ENCODE data around the gene MLF2. TPM values are rescaled to one million over a fixed set of nuclear protein-coding genes. Genes with fewer than 3 reads are reported as not detected.

The MLF2 gene
- total and polyA plus RNA-seq, 2 of the 13 experiments (the other 11 are each of a cell fraction or from before 2014, with no cell fraction given): 88.1 to 167 TPM

GRCh38 chr12:6723607-6724408 lies 29.1 kb downstream of the MLF2 start, which contains the start of gene COPS7A (continued):
- TF ChIP-seq, protein P1, sequence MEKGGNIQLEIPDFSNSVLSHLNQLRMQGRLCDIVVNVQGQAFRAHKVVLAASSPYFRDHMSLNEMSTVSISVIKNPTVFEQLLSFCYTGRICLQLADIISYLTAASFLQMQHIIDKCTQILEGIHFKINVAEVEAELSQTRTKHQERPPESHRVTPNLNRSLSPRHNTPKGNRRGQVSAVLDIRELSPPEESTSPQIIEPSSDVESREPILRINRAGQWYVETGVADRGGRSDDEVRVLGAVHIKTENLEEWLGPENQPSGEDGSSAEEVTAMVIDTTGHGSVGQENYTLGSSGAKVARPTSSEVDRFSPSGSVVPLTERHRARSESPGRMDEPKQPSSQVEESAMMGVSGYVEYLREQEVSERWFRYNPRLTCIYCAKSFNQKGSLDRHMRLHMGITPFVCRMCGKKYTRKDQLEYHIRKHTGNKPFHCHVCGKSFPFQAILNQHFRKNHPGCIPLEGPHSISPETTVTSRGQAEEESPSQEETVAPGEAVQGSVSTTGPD (CRISPR knock-in tag; IDR thresholded peaks at IDR 0.05): peak; percentile 55; the same call in 1 of the 2 replicates
- no peak for TF ChIP-seq ZNF577 (CRISPR knock-in tag; IDR thresholded peaks at IDR 0.05; ENCODE audit: borderline replicate concordance, low read depth)
- TF ChIP-seq, protein P2, sequence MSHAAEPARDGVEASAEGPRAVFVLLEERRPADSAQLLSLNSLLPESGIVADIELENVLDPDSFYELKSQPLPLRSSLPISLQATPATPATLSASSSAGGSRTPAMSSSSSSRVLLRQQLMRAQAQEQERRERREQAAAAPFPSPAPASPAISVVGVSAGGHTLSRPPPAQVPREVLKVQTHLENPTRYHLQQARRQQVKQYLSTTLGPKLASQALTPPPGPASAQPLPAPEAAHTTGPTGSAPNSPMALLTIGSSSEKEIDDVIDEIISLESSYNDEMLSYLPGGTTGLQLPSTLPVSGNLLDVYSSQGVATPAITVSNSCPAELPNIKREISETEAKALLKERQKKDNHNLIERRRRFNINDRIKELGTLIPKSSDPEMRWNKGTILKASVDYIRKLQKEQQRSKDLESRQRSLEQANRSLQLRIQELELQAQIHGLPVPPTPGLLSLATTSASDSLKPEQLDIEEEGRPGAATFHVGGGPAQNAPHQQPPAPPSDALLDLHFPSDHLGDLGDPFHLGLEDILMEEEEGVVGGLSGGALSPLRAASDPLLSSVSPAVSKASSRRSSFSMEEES (CRISPR knock-in tag; IDR thresholded peaks at IDR 0.05): peak; percentile 94
- peak; percentile 95 for TF ChIP-seq TFDP2 (CRISPR knock-in tag; IDR thresholded peaks at IDR 0.05)
- peak; percentile 95; the same call in 1 of the 2 replicates for TF ChIP-seq ZNF615 (CRISPR knock-in tag; IDR thresholded peaks at IDR 0.05; ENCODE audit: borderline replicate concordance)
- TF ChIP-seq ZNF552 (CRISPR knock-in tag; IDR thresholded peaks at IDR 0.05; ENCODE audit: borderline replicate concordance): peak; percentile 93; the same call in 1 of the 2 replicates
- TF ChIP-seq ZNF44 (CRISPR knock-in tag; IDR thresholded peaks at IDR 0.05): peak; percentile 76; the same call in 1 of the 2 replicates
- TF ChIP-seq ZIK1 (CRISPR knock-in tag; IDR thresholded peaks at IDR 0.05; ENCODE audit: borderline replicate concordance, low read depth): peak; percentile 71; the same call in 1 of the 2 replicates
- peak; percentile 89 for TF ChIP-seq ZNF274 (CRISPR knock-in tag; IDR thresholded peaks at IDR 0.05)
- no peak for TF ChIP-seq SRSF1 (optimal IDR thresholded peaks at IDR 0.05; ENCODE audit: low read depth, low read length)
- no peak for TF ChIP-seq ZNF780A (CRISPR knock-in tag; IDR thresholded peaks at IDR 0.05)
- peak; percentile 99 for TF ChIP-seq ZNF574 (CRISPR knock-in tag; IDR thresholded peaks at IDR 0.05)
- TF ChIP-seq ZNF746 (CRISPR knock-in tag; IDR thresholded peaks at IDR 0.05): peak; percentile 59
- no peak for TF ChIP-seq SOX13 (IDR thresholded peaks at IDR 0.05)
- peak in 1 of 2 experiments; percentile 63; a peak in 2 of 4 replicates for TF ChIP-seq SOX13 (CRISPR knock-in tag; conservative IDR thresholded peaks at IDR 0.05 in 1 of 2, IDR thresholded peaks at IDR 0.05 in 1 of 2)
- TF ChIP-seq ATF5 (CRISPR knock-in tag; IDR thresholded peaks at IDR 0.05; ENCODE audit: low read depth): peak; percentile 60; the same call in 1 of the 2 replicates
- peak; percentile 80; the same call in 1 of the 2 replicates for TF ChIP-seq ZFP90 (CRISPR knock-in tag; IDR thresholded peaks at IDR 0.05; ENCODE audit: borderline replicate concordance)
- peak; percentile 87 for TF ChIP-seq ATF2 (CRISPR knock-in tag; IDR thresholded peaks at IDR 0.05)
- no peak; the same call in 1 of the 2 replicates for TF ChIP-seq BCL6 (CRISPR knock-in tag; IDR thresholded peaks at IDR 0.05)
